PC-9 (cell line): ENCODE data around the gene PLCH2.
"Not testable (repeated sequence)": the region's sequence is repeated elsewhere in the genome, so short reads cannot be mapped to it uniquely, and the experiment has no call there.

Experiments used
- CTCF ChIP-seq: fragments of 200-600 bp; sonication (generic); conservative IDR thresholded peaks from 2 replicates; pipeline ENCODE4 v1.6.1; 2017; ENCODE audit warnings: mixed run types, antibody characterized with exemption, mild to moderate bottlenecking, moderate library complexity
- EZH2 ChIP-seq: fragments of 200-600 bp; sonication (generic); IDR thresholded peaks from 2 replicates; pipeline ENCODE4 v1.8.0; 2017; ENCODE audit warnings: antibody characterized with exemption, low read depth

DNA sequence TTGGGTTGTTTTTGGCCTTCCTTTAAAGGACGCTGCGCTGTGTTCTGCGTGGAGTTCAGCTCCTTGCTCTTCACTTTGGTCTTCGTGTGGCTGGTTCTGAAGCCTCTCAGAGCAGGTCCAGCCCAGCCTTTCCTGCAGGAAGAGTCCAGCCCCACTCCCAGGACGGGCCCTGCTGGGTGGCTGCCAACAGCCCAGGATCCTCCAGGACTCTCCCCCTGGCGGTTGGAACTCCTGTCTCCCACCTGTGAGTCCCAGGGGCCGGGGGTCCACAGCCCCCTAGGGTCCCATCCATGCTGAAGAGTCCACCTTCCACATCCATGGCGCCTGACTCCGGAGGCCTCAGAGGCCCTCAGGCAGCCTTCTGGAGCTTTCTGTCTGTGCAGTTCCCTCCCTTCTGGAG lies 75.5 kb downstream of the PLCH2 start:
- not testable (repeated sequence) for TF ChIP-seq CTCF, EZH2
